ENCODE measurements around the gene CSNK1G3.
A peak's percentile ranks its signal among the peaks of the same experiment; 100 is the strongest.

CSNK1G3 gene

GRCh38 chr5:123651234-123651633 is 139.3 kb downstream of the CSNK1G3 start:
- no peak for FAIRE-seq

DNA sequence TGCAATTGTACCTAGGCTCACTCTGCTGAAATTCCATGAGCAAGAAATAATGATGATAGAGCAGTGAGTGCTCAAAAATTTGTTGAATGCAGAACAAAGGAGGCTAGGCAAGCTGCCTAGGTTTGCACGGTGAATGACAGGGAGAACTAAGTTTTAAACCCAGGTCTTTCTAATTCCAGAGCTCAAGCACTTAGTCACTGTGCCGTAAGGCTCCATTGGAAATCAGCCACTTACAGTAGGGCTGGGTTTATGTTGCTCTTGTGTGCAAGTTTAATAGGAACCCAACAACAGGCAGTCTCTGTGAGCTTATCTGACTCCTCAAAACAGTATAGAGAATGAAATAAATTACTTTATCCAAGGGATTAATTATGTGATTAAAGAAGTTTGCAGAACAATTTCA is 147.0 kb downstream of the CSNK1G3 start:
- FAIRE-seq: no peak

- no peak for FAIRE-seq
These were observed 147.5 kb downstream of the CSNK1G3 start for GRCh38 chr5:123659495-123659894.

- FAIRE-seq: peak; percentile 74
These were observed 153.0 kb downstream of the CSNK1G3 start for GRCh38 chr5:123664961-123665360.

DNA sequence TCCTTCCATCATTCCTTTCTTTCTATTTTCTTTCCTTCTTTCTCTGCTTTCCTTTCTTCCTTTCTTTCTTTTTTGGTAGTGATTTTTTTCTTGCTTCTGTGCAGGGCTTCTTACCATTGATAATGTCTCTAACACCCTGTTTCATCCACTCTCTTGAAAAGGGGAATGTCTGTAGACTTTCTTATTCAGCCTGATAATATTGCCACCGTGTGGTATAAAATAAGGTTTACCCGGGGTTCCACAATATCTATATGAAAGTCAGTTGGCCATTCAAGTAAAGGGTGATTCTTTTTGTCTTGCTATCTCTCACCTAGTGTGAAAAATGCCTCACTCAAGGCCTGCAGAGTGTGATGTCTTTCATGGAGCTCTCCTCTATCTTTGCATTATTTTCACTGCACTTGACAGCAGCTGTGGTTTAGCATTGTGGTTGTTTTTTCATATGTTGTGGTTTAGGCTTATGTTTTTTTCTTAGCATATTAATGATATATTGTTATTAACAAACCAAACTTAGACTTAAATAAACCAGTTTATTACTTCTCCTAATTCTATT is 153.9 kb downstream of the CSNK1G3 start:
- FAIRE-seq: no peak

All from A204.1 (cell line).